WTC11 (cell line): ENCODE results near the gene ZNF764. TPM values are rescaled to one million over a fixed set of nuclear protein-coding genes. Genes with fewer than 3 reads are reported as not detected.
A peak's percentile ranks its signal among the peaks of the same experiment; 100 is the strongest.

Source experiments
- ATAC-seq: fragments of 200-7000 bp; cut with Tn5 transposase; 2 replicates; pipeline ENCODE4 v1.10.0; 2021; ENCODE audit warnings: mild to moderate bottlenecking, moderate library complexity
- CTCF ChIA-PET: fragments of 300-600 bp; sonication (Branson Sonifier 250); formaldehyde crosslinking; loops from one replicate; lab custom pipeline; 2021; ENCODE audit warnings: antibody characterized with exemption; lab: Charles Lee
- POLR2A ChIA-PET: fragments of 350-600 bp; sonication (Branson Sonifier 250); formaldehyde crosslinking; loops from one replicate; lab custom pipeline; 2021; ENCODE audit warnings: antibody characterized with exemption; lab: Charles Lee
- DNase-seq: peaks from one replicate; pipeline ENCODE4 v3.0.0; 2021; ENCODE audit warnings: low spot score
- H3K27ac Mint-ChIP-seq: 2 replicates; pipeline ENCODE4 v1.8.0; 2021; ENCODE audit warnings: mixed read lengths
- H3K27me3 Mint-ChIP-seq: 2 replicates; pipeline ENCODE4 v1.8.0; 2021; ENCODE audit warnings: low read depth, mild to moderate bottlenecking, moderate library complexity, mixed read lengths
- H3K36me3 Mint-ChIP-seq: 2 replicates; pipeline ENCODE4 v1.8.0; 2021; ENCODE audit warnings: mixed read lengths
- H3K4me1 Mint-ChIP-seq: 2 replicates; pipeline ENCODE4 v1.8.0; 2022; ENCODE audit warnings: mixed read lengths
- H3K4me3 Mint-ChIP-seq: 2 replicates; pipeline ENCODE4 v1.8.0; 2021; ENCODE audit warnings: mild to moderate bottlenecking, moderate library complexity, mixed read lengths
- H3K9me3 Mint-ChIP-seq: 2 replicates; pipeline ENCODE4 v1.8.0; 2021; ENCODE audit warnings: mixed read lengths
- MXD4 ChIP-seq: fragments of 250-450 bp; sonication (Bioruptor Pico); IDR thresholded peaks from 2 replicates; pipeline ENCODE4 v1.8.0; 2021; ENCODE audit warnings: mild to moderate bottlenecking, moderate library complexity, borderline replicate concordance
- NFATC4 ChIP-seq: fragments of 250-450 bp; sonication (Bioruptor Pico); IDR thresholded peaks from 2 replicates; pipeline ENCODE4 v1.9.0; 2021; ENCODE audit warnings: mild to moderate bottlenecking
- NFE2L1 ChIP-seq: sonication (generic); formaldehyde crosslinking; IDR thresholded peaks from 2 replicates; pipeline ENCODE4 v1.8.1; 2023; ENCODE audit warnings: missing genetic modification reagents
- total RNA-seq: library from RNA; stranded (reverse); gene quantifications from 3 replicates; pipeline ENCODE4 v1.2.3, GENCODE V29; 2021
- TF ChIP-seq, protein P1 (sequence below): sonication (generic); formaldehyde crosslinking; IDR thresholded peaks from 2 replicates; pipeline ENCODE4 v1.8.0; 2022; ENCODE audit warnings: missing genetic modification reagents
- TF ChIP-seq, protein P2 (sequence below): fragments of 200-600 bp; IDR thresholded peaks from 2 replicates; pipeline ENCODE4 v1.8.0; 2022; ENCODE audit warnings: antibody characterized with exemption
- TF ChIP-seq, protein P3 (sequence below): sonication (generic); formaldehyde crosslinking; IDR thresholded peaks from 2 replicates; pipeline ENCODE4 v1.8.1; 2022; ENCODE audit warnings: mild to moderate bottlenecking, missing genetic modification reagents, moderate library complexity, borderline replicate concordance
- TF ChIP-seq, protein P4 (sequence below): sonication (generic); formaldehyde crosslinking; IDR thresholded peaks from 2 replicates; pipeline ENCODE4 v1.8.0; 2023; ENCODE audit warnings: mild to moderate bottlenecking, missing genetic modification reagents

ZNF764 gene
- total RNA-seq, 1 experiment from 2014 or later, result 10.4 TPM

DNA sequence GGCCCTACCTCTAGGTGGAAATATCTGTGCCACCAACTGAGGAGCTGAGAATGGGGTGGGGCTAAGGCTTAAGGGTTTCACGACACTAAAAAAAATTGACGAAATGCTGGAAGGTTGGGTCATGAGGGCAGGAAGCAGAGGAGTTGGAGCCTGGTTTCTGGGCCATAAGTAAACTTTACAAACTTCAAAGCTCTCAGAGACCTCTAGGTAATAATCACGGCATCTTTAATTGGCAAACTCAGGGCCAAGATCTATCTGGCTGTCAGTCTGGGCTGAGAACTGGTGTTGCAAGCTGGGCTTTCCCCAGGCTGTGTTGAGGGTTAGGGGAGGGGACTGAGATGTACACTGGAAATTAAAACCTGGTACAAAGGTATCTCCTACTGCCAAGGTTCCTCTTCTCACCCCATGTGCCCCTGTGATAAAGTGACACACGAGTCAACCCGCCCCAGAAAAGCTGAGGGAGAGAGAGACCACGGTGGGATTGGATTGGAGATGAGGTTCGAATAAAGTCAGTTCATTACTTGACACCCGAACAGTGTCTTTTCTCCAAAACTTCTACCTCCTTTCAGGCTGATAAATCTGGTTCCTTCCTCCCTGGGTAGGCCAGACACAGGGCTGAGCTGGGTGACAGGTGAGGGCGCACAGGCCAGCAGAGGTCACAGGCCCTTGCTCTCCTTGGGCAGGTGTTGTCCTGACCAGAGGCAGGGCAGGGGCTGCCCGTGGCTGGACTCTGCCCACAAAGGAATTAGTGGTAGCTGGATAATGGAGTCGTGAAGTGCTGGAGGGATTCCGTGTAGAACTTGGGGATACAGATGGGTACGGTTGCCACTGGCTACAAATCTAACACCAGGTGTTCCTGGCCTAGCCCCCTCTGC lies 27.8 kb downstream of the ZNF764 start (continued):
- TF ChIP-seq, protein P1, sequence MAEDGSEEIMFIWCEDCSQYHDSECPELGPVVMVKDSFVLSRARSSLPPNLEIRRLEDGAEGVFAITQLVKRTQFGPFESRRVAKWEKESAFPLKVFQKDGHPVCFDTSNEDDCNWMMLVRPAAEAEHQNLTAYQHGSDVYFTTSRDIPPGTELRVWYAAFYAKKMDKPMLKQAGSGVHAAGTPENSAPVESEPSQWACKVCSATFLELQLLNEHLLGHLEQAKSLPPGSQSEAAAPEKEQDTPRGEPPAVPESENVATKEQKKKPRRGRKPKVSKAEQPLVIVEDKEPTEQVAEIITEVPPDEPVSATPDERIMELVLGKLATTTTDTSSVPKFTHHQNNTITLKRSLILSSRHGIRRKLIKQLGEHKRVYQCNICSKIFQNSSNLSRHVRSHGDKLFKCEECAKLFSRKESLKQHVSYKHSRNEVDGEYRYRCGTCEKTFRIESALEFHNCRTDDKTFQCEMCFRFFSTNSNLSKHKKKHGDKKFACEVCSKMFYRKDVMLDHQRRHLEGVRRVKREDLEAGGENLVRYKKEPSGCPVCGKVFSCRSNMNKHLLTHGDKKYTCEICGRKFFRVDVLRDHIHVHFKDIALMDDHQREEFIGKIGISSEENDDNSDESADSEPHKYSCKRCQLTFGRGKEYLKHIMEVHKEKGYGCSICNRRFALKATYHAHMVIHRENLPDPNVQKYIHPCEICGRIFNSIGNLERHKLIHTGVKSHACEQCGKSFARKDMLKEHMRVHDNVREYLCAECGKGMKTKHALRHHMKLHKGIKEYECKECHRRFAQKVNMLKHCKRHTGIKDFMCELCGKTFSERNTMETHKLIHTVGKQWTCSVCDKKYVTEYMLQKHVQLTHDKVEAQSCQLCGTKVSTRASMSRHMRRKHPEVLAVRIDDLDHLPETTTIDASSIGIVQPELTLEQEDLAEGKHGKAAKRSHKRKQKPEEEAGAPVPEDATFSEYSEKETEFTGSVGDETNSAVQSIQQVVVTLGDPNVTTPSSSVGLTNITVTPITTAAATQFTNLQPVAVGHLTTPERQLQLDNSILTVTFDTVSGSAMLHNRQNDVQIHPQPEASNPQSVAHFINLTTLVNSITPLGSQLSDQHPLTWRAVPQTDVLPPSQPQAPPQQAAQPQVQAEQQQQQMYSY, result no peak
- TF ChIP-seq NFE2L1 (CRISPR knock-in tag) (no peak), NFATC4 (CRISPR knock-in tag) (no peak)

DNA sequence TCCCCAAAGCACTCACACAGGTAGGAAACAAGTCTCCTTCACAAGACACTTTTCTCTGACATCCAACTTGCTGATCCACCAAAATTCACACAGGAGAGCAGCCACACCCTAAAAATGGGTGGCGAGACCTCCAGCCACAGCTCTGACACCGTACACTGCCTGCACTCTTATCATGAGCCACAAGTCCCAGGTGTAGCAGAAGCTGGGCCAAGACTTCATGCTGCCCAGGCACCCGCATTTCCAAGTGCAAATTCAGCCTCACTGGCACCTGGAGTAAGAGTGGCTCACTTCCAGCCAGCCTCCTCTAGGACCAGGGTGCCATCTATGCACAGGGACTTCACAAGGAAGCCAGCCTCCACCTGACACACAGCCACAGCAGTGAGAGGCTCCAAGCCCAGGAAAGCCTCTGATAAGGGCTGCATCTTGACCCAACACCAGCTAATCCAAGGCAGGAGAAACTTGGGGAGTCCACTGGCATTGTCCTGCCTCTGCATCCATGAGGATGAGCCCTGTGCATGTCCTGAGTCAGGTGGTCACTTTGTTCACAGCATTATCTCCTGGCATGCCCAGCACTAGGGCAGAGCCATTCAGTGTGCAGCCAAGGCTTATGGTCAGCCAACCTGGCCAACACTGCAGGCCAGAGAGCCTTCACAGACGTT lies 29.2 kb downstream of the ZNF764 start:
- ChIA-PET POLR2A (interaction anchor here (0.6 kb wide), 2 partner anchors 10 to 467 kb away, joined by 4 to 8 read pairs; no protein-coding TSS in a partner anchor), CTCF (interaction anchor here (0.6 to 3.5 kb wide), 3 partner anchors 48 to 99 kb away, joined by 3 to 20 read pairs (median 3); partner anchors contain the start of gene DCTPP1)
- Mint-ChIP-seq H3K9me3 (no peaks in the 10 kb centered on the region), H3K4me1 (peaks cover 21% of the 10 kb centered on the region), H3K36me3 (peaks cover 11% of the 10 kb centered on the region; the same call in 1 of the 2 replicates), H3K4me3 (no peak overlapping the region), H3K27me3 (no peaks in the 10 kb centered on the region), H3K27ac (peak overlapping the region; percentile 63)
- TF ChIP-seq MXD4 (CRISPR knock-in tag) (no peak), NFATC4 (CRISPR knock-in tag) (no peak)
- TF ChIP-seq, protein P1, result no peak
- TF ChIP-seq, protein P2, sequence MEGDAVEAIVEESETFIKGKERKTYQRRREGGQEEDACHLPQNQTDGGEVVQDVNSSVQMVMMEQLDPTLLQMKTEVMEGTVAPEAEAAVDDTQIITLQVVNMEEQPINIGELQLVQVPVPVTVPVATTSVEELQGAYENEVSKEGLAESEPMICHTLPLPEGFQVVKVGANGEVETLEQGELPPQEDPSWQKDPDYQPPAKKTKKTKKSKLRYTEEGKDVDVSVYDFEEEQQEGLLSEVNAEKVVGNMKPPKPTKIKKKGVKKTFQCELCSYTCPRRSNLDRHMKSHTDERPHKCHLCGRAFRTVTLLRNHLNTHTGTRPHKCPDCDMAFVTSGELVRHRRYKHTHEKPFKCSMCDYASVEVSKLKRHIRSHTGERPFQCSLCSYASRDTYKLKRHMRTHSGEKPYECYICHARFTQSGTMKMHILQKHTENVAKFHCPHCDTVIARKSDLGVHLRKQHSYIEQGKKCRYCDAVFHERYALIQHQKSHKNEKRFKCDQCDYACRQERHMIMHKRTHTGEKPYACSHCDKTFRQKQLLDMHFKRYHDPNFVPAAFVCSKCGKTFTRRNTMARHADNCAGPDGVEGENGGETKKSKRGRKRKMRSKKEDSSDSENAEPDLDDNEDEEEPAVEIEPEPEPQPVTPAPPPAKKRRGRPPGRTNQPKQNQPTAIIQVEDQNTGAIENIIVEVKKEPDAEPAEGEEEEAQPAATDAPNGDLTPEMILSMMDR, result no peak
- TF ChIP-seq, protein P3, sequence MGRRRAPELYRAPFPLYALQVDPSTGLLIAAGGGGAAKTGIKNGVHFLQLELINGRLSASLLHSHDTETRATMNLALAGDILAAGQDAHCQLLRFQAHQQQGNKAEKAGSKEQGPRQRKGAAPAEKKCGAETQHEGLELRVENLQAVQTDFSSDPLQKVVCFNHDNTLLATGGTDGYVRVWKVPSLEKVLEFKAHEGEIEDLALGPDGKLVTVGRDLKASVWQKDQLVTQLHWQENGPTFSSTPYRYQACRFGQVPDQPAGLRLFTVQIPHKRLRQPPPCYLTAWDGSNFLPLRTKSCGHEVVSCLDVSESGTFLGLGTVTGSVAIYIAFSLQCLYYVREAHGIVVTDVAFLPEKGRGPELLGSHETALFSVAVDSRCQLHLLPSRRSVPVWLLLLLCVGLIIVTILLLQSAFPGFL (CRISPR knock-in tag), result no peak
- TF ChIP-seq, protein P4, sequence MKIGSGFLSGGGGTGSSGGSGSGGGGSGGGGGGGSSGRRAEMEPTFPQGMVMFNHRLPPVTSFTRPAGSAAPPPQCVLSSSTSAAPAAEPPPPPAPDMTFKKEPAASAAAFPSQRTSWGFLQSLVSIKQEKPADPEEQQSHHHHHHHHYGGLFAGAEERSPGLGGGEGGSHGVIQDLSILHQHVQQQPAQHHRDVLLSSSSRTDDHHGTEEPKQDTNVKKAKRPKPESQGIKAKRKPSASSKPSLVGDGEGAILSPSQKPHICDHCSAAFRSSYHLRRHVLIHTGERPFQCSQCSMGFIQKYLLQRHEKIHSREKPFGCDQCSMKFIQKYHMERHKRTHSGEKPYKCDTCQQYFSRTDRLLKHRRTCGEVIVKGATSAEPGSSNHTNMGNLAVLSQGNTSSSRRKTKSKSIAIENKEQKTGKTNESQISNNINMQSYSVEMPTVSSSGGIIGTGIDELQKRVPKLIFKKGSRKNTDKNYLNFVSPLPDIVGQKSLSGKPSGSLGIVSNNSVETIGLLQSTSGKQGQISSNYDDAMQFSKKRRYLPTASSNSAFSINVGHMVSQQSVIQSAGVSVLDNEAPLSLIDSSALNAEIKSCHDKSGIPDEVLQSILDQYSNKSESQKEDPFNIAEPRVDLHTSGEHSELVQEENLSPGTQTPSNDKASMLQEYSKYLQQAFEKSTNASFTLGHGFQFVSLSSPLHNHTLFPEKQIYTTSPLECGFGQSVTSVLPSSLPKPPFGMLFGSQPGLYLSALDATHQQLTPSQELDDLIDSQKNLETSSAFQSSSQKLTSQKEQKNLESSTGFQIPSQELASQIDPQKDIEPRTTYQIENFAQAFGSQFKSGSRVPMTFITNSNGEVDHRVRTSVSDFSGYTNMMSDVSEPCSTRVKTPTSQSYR, result no peak
- no peak for ATAC-seq
- DNase-seq, result no peak
